Measurements from ENCODE around the gene LRRC4C. TPM values are rescaled to one million over a fixed set of nuclear protein-coding genes. Genes with fewer than 3 reads are reported as not detected.
"Not testable (repeated sequence)": the region's sequence is repeated elsewhere in the genome, so short reads cannot be mapped to it uniquely, and the experiment has no call there.

The LRRC4C gene
- total RNA-seq, 1 donor = 0.27 TPM

GRCh38 chr11:40537734-40538133 lies 921.7 kb downstream of the LRRC4C start:
- TF ChIP-seq CTCF (IDR thresholded peaks at IDR 0.05; ENCODE audit: insufficient read depth, low read length) = no peak
- H3K4me3 ChIP-seq (ENCODE audit: low read depth, low read length) = no peak overlapping the region
- no peak for DNase-seq (ENCODE audit: low read depth)

- not testable (repeated sequence) for DNase-seq (ENCODE audit: low read depth); H3K4me3 ChIP-seq (ENCODE audit: low read depth, low read length)
Measured at GRCh38 chr11:40522080-40522479, 937.4 kb downstream of the LRRC4C start.

GRCh38 chr11:40517122-40517521 lies 942.3 kb downstream of the LRRC4C start:
- no peak for DNase-seq (ENCODE audit: low read depth)
- TF ChIP-seq CTCF (IDR thresholded peaks at IDR 0.05; ENCODE audit: insufficient read depth, low read length) = no peak
- no peak overlapping the region for H3K4me3 ChIP-seq (ENCODE audit: low read depth, low read length)

- TF ChIP-seq CTCF (IDR thresholded peaks at IDR 0.05; ENCODE audit: insufficient read depth, low read length) = no peak
- DNase-seq (ENCODE audit: low read depth) = no peak
- no peak overlapping the region for H3K4me3 ChIP-seq (ENCODE audit: low read depth, low read length)
Measured at GRCh38 chr11:40514124-40514523, 945.3 kb downstream of the LRRC4C start.

- no peak overlapping the region for H3K4me3 ChIP-seq (ENCODE audit: low read depth, low read length)
- DNase-seq (ENCODE audit: low read depth) = no peak
- no peak for TF ChIP-seq CTCF (IDR thresholded peaks at IDR 0.05; ENCODE audit: insufficient read depth, low read length)
Measured at GRCh38 chr11:40513281-40513680, 946.2 kb downstream of the LRRC4C start.

- DNase-seq (ENCODE audit: low read depth) = no peak
- H3K4me3 ChIP-seq (ENCODE audit: low read depth, low read length) = no peak overlapping the region
- no peak for TF ChIP-seq CTCF (IDR thresholded peaks at IDR 0.05; ENCODE audit: insufficient read depth, low read length)
Measured at GRCh38 chr11:40508303-40508702, 951.1 kb downstream of the LRRC4C start.

GRCh38 chr11:40506226-40506625 lies 953.2 kb downstream of the LRRC4C start:
- no peak for DNase-seq (ENCODE audit: low read depth)
- no peak for TF ChIP-seq CTCF (IDR thresholded peaks at IDR 0.05; ENCODE audit: insufficient read depth, low read length)
- H3K4me3 ChIP-seq (ENCODE audit: low read depth, low read length) = no peak overlapping the region
